Hepatocyte (in vitro differentiated cells): Measurements from ENCODE around the gene USP3. TPM values are rescaled to one million over a fixed set of nuclear protein-coding genes. Genes with fewer than 3 reads are reported as not detected.
A peak's percentile ranks its signal among the peaks of the same experiment; 100 is the strongest.

Experiments used
- DNase-seq: peaks from one replicate; pipeline ENCODE4 v3.0.0-alpha.2; 2016; ENCODE audit warnings: low spot score
- H2AFZ ChIP-seq: fragments of 200-600 bp; sonication (generic); 2 replicates; pipeline ENCODE4 v1.6.0; 2016; ENCODE audit warnings: antibody characterized with exemption, mild to moderate bottlenecking
- H3K27ac ChIP-seq: fragments of 200-600 bp; sonication (generic); 2 replicates; pipeline ENCODE4 v1.5.1; 2016; ENCODE audit warnings: mild to moderate bottlenecking
- H3K27me3 ChIP-seq: fragments of 200-600 bp; sonication (generic); 2 replicates; pipeline ENCODE4 v1.6.1; 2016
- H3K36me3 ChIP-seq: fragments of 200-600 bp; sonication (generic); replicated peaks from 2 replicates; pipeline ENCODE4 v1.5.1; 2016; ENCODE audit warnings: low read depth; ENCODE audit not compliant: insufficient read depth
- H3K4me1 ChIP-seq: fragments of 200-600 bp; sonication (generic); 2 replicates; pipeline ENCODE4 v1.5.1; 2016; ENCODE audit warnings: mild to moderate bottlenecking, moderate library complexity; ENCODE audit not compliant: insufficient read depth
- H3K4me2 ChIP-seq: fragments of 200-600 bp; sonication (generic); 2 replicates; pipeline ENCODE4 v1.6.0; 2016
- H3K4me3 ChIP-seq: fragments of 200-600 bp; sonication (generic); 2 replicates; pipeline ENCODE4 v1.5.1; 2016; ENCODE audit warnings: mild to moderate bottlenecking
- H3K79me2 ChIP-seq: fragments of 200-600 bp; sonication (generic); 2 replicates; pipeline ENCODE4 v1.6.0; 2017; ENCODE audit warnings: mild to moderate bottlenecking
- H3K9me2 ChIP-seq: fragments of 200-600 bp; sonication (generic); replicated peaks from 2 replicates; pipeline ENCODE4 v1.6.0; 2017; ENCODE audit warnings: mild to moderate bottlenecking; ENCODE audit not compliant: insufficient read depth
- H3K9me3 ChIP-seq: fragments of 200-600 bp; sonication (generic); 2 replicates; pipeline ENCODE4 v1.5.1; 2016; ENCODE audit warnings: low read depth, mild to moderate bottlenecking
- H4K20me1 ChIP-seq: fragments of 200-600 bp; sonication (generic); 2 replicates; pipeline ENCODE4 v1.6.0; 2016; ENCODE audit warnings: mild to moderate bottlenecking; ENCODE audit not compliant: insufficient read depth, poor library complexity, severe bottlenecking
- EZH2 ChIP-seq: fragments of 200-600 bp; sonication (generic); IDR thresholded peaks from 2 replicates; pipeline ENCODE4 v1.6.1; 2016; ENCODE audit warnings: antibody characterized with exemption, mild to moderate bottlenecking, borderline replicate concordance
- EZH2phosphoT487 ChIP-seq: fragments of 200-600 bp; sonication (generic); IDR thresholded peaks from one replicate; pipeline ENCODE4 v1.6.1; 2018; ENCODE audit warnings: antibody characterized with exemption, mild to moderate bottlenecking, low read depth, moderate library complexity; ENCODE audit not compliant: unreplicated experiment, severe bottlenecking
- WGBS: methylation state at CpG from one replicate; pipeline ENCODE4 v1.1.6; 2016; ENCODE audit warnings: low lambda C conversion rate; ENCODE audit errors: missing lambda C conversion rate; 5-methylcytosine and 5-hydroxymethylcytosine counted together
- polyA plus RNA-seq: library from polyadenylated mRNA; unstranded; fragments of >200 nt; fragmentation: Nextera tagmentation; extraction: Ambion mirVana; gene quantifications from 2 replicates; pipeline ENCODE4 v1.2.1, GENCODE V29; 2016
- total RNA-seq: library from RNA; depleted of rRNA; stranded (reverse); fragments of >200 nt; gene quantifications from 2 replicates; pipeline ENCODE4 v1.2.3, GENCODE V29; 2014
- TF ChIP-seq, protein P1 (sequence below): fragments of 200-600 bp; sonication (generic); IDR thresholded peaks from 2 replicates; pipeline ENCODE4 v1.5.1; 2016; ENCODE audit warnings: antibody characterized with exemption, mild to moderate bottlenecking; ENCODE audit not compliant: poor library complexity

Gene USP3
- total and polyA plus RNA-seq, 2 experiments from 2014 or later = 30.5 to 61.2 TPM

GRCh38 chr15:63491979-63492378, 12.4 kb upstream of the USP3 start:
- Histone ChIP-seq H3K27me3 (no peaks in the 10 kb centered on the region), H3K9me3 (no peaks in the 10 kb centered on the region), H4K20me1 (no peaks in the 10 kb centered on the region), H3K36me3 (no peaks in the 10 kb centered on the region), H3K4me3 (no peak overlapping the region), H2AFZ (no peak overlapping the region), H3K79me2 (no peaks in the 10 kb centered on the region), H3K4me2 (no peak overlapping the region), H3K27ac (peak overlapping the region; percentile 40), H3K4me1 (peaks cover 20% of the 10 kb centered on the region), H3K9me2 (no peaks in the 10 kb centered on the region)
- DNase-seq = peak; percentile 40
- 85% methylated on average over 6 of the region's 6 CpGs for WGBS
- TF ChIP-seq EZH2 (no peak), EZH2phosphoT487 (no peak)
- TF ChIP-seq, protein P1, sequence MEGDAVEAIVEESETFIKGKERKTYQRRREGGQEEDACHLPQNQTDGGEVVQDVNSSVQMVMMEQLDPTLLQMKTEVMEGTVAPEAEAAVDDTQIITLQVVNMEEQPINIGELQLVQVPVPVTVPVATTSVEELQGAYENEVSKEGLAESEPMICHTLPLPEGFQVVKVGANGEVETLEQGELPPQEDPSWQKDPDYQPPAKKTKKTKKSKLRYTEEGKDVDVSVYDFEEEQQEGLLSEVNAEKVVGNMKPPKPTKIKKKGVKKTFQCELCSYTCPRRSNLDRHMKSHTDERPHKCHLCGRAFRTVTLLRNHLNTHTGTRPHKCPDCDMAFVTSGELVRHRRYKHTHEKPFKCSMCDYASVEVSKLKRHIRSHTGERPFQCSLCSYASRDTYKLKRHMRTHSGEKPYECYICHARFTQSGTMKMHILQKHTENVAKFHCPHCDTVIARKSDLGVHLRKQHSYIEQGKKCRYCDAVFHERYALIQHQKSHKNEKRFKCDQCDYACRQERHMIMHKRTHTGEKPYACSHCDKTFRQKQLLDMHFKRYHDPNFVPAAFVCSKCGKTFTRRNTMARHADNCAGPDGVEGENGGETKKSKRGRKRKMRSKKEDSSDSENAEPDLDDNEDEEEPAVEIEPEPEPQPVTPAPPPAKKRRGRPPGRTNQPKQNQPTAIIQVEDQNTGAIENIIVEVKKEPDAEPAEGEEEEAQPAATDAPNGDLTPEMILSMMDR = no peak

GRCh38 chr15:63492541-63493077, 11.8 kb upstream of the USP3 start:
- Histone ChIP-seq H3K4me1 (peaks cover 20% of the 10 kb centered on the region), H3K27ac (peak overlapping the region; percentile 40)
- 75% methylated on average over 8 of the region's 8 CpGs for WGBS

DNA sequence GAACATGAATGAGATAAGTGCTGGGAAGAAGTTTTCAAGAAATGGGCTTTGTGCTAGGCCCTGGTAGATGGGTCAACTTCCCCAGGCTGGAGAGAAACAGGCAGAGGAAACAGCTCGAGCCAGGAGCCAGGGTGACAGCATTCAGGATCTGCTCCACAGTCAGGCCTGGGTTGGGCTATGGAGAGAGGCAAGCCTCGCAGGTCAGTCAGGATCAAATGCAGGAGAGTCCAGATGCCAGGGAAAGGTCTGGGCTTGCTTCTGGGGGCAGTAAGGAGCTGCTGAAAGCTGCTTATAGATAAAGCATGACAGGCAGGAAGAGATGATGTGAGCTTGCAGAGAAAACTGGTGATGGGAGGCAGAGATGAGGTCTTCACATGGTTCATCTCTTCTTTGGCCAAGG, 11.0 kb upstream of the USP3 start:
- WGBS = 67% methylated on average over 2 of the region's 2 CpGs

More at GRCh38 chr15:63492541-63493077, 11.8 kb upstream of the USP3 start:
- Histone ChIP-seq H3K79me2 (no peaks in the 10 kb centered on the region), H3K9me2 (no peaks in the 10 kb centered on the region), H3K27me3 (no peaks in the 10 kb centered on the region), H4K20me1 (no peaks in the 10 kb centered on the region), H2AFZ (no peak overlapping the region), H3K9me3 (no peaks in the 10 kb centered on the region), H3K36me3 (no peaks in the 10 kb centered on the region), H3K4me2 (no peak overlapping the region), H3K4me3 (no peak overlapping the region)
- DNase-seq = peak; percentile 45
- no peak for TF ChIP-seq EZH2phosphoT487

GRCh38 chr15:63494408-63494807, 10.0 kb upstream of the USP3 start:
- Histone ChIP-seq H4K20me1 (no peaks in the 10 kb centered on the region), H3K9me3 (no peaks in the 10 kb centered on the region), H3K27ac (no peak overlapping the region), H3K4me2 (no peak overlapping the region), H3K27me3 (no peaks in the 10 kb centered on the region), H3K79me2 (no peaks in the 10 kb centered on the region), H3K9me2 (no peaks in the 10 kb centered on the region), H3K4me1 (peaks cover 20% of the 10 kb centered on the region), H3K36me3 (no peaks in the 10 kb centered on the region), H3K4me3 (no peak overlapping the region), H2AFZ (no peak overlapping the region)
- DNase-seq = no peak
- TF ChIP-seq, protein P1 = no peak
- no peak for TF ChIP-seq EZH2
- TF ChIP-seq EZH2phosphoT487 = no peak
- 99% methylated on average over 4 of the region's 4 CpGs for WGBS

More for the DNA sequence above, 11.0 kb upstream of the USP3 start:
- Histone ChIP-seq H4K20me1 (no peaks in the 10 kb centered on the region), H3K79me2 (no peaks in the 10 kb centered on the region), H3K36me3 (no peaks in the 10 kb centered on the region), H3K27me3 (no peaks in the 10 kb centered on the region), H3K27ac (no peak overlapping the region), H3K9me2 (no peaks in the 10 kb centered on the region), H3K4me2 (no peak overlapping the region), H3K9me3 (no peaks in the 10 kb centered on the region), H3K4me1 (peaks cover 20% of the 10 kb centered on the region), H2AFZ (no peak overlapping the region), H3K4me3 (no peak overlapping the region)
- no peak for DNase-seq
- TF ChIP-seq EZH2phosphoT487 = no peak
- TF ChIP-seq EZH2 = no peak
- TF ChIP-seq, protein P1 = no peak
